RCC 7860 (cell line): ENCODE measurements around the gene SAT1.
"Not testable (repeated sequence)": the region's sequence is repeated elsewhere in the genome, so short reads cannot be mapped to it uniquely, and the experiment has no call there.

Experiments
- DNase-seq: peaks from one replicate; pipeline ENCODE4 v3.0.0-alpha.2; 2015; ENCODE audit warnings: low spot score
- FAIRE-seq: peaks from 2 replicates; lab custom pipeline; 2012; peaks lifted over from hg19 to GRCh38; lab: Jason Lieb, UNC

The SAT1 gene

GRCh38 chrX:23782863-23783588 lies at the start of gene SAT1:
SAT1 (plus strand) TSS chrX:23783173; CDS start chrX:23783352, 179 bp downstream.
- FAIRE-seq (peak; percentile 79), DNase-seq (peak; percentile 84)

- no peak for DNase-seq
- FAIRE-seq = no peak
These were observed 46.9 kb upstream of the SAT1 start for GRCh38 chrX:23736030-23736429.

- DNase-seq (no peak), FAIRE-seq (no peak)
These were observed 45.6 kb upstream of the SAT1 start for GRCh38 chrX:23737413-23737812.

- FAIRE-seq = no peak
These were observed 40.7 kb upstream of the SAT1 start for GRCh38 chrX:23742174-23742696.

GRCh38 chrX:23742697-23743622 lies 40.0 kb upstream of the SAT1 start, which contains the start of gene ACOT9:
ACOT9 (minus strand) TSS chrX:23743276; CDS start chrX:23743144, 132 bp downstream.
- DNase-seq (peak; percentile 98), FAIRE-seq (peak; percentile 90)

More at GRCh38 chrX:23742174-23742696, 40.7 kb upstream of the SAT1 start:
- DNase-seq = peak; percentile 56

GRCh38 chrX:23743623-23743971 lies 39.4 kb upstream of the SAT1 start:
- not testable (repeated sequence) for DNase-seq, FAIRE-seq

- FAIRE-seq (no peak), DNase-seq (no peak)
These were observed 37.2 kb upstream of the SAT1 start for GRCh38 chrX:23745786-23746185.

- FAIRE-seq = no peak
- DNase-seq = no peak
These were observed 33.8 kb upstream of the SAT1 start for GRCh38 chrX:23749129-23749528.

- no peak for DNase-seq
- no peak for FAIRE-seq
These were observed 33.4 kb upstream of the SAT1 start for GRCh38 chrX:23749576-23749975.

- DNase-seq (no peak), FAIRE-seq (no peak)
These were observed 30.1 kb upstream of the SAT1 start for GRCh38 chrX:23752740-23753415.

- DNase-seq (no peak), FAIRE-seq (no peak)
These were observed 28.3 kb upstream of the SAT1 start for GRCh38 chrX:23754664-23755063.

- FAIRE-seq (no peak), DNase-seq (peak; percentile 31)
These were observed 26.8 kb upstream of the SAT1 start for GRCh38 chrX:23756165-23756564.

- DNase-seq (no peak), FAIRE-seq (no peak)
These were observed 23.2 kb upstream of the SAT1 start for GRCh38 chrX:23759821-23760220.

GRCh38 chrX:23764188-23764984 lies 18.6 kb upstream of the SAT1 start:
- no peak for FAIRE-seq
- no peak for DNase-seq

GRCh38 chrX:23765449-23765848 lies 17.5 kb upstream of the SAT1 start:
- no peak for FAIRE-seq
- no peak for DNase-seq

GRCh38 chrX:23765868-23766267 lies 17.1 kb upstream of the SAT1 start:
- no peak for DNase-seq
- FAIRE-seq = no peak

GRCh38 chrX:23766650-23767551 lies 16.1 kb upstream of the SAT1 start:
- FAIRE-seq = no peak
- no peak for DNase-seq

- no peak for FAIRE-seq
- DNase-seq = no peak
These were observed 12.8 kb upstream of the SAT1 start for GRCh38 chrX:23770142-23770541.

GRCh38 chrX:23771086-23771485 lies 11.9 kb upstream of the SAT1 start:
- not testable (repeated sequence) for FAIRE-seq, DNase-seq
